OCI-LY1 (cell line): ENCODE data around the gene ZNF605.

Experiments used
- H2AFZ ChIP-seq: fragments of 200-600 bp; sonication (generic), shearing (Covaris generic); 2 replicates; pipeline ENCODE4 v1.6.0; 2014; ENCODE audit warnings: antibody characterized with exemption, mild to moderate bottlenecking, low read length
- H3F3A ChIP-seq: fragments of 200-600 bp; sonication (generic), shearing (Covaris generic); 2 replicates; pipeline ENCODE4 v1.6.0; 2014; ENCODE audit warnings: mild to moderate bottlenecking, antibody characterized with exemption, low read length, moderate library complexity; ENCODE audit not compliant: insufficient read depth
- H3K27ac ChIP-seq: fragments of 200-600 bp; sonication (generic); 2 replicates; pipeline ENCODE4 v1.5.1; 2014; ENCODE audit warnings: low read length, mixed run types, mild to moderate bottlenecking, low read depth; ENCODE audit not compliant: poor library complexity, severe bottlenecking
- H3K27me3 ChIP-seq: fragments of 200-600 bp; sonication (generic); 2 replicates; pipeline ENCODE4 v1.6.0; 2014; ENCODE audit warnings: antibody characterized with exemption, mild to moderate bottlenecking, low read length, moderate library complexity; ENCODE audit not compliant: insufficient read depth
- H3K36me3 ChIP-seq: fragments of 200-600 bp; sonication (generic); 2 replicates; pipeline ENCODE4 v1.6.1; 2014; ENCODE audit warnings: mild to moderate bottlenecking, antibody characterized with exemption, low read length, moderate library complexity, mixed read lengths; ENCODE audit not compliant: insufficient read depth
- H3K4me1 ChIP-seq: fragments of 200-600 bp; sonication (generic); 2 replicates; pipeline ENCODE4 v1.5.1; 2014; ENCODE audit warnings: mild to moderate bottlenecking, low read length, moderate library complexity; ENCODE audit not compliant: insufficient read depth, severe bottlenecking
- H3K4me2 ChIP-seq: fragments of 200-600 bp; sonication (generic), shearing (Covaris generic); 2 replicates; pipeline ENCODE4 v1.6.1; 2014; ENCODE audit warnings: low read length
- H3K4me3 ChIP-seq: fragments of 200-600 bp; sonication (generic); 2 replicates; pipeline ENCODE4 v1.5.1; 2014; ENCODE audit warnings: low read length, low read depth, mild to moderate bottlenecking, mixed read lengths; ENCODE audit not compliant: poor library complexity, severe bottlenecking
- H3K79me2 ChIP-seq: fragments of 200-600 bp; shearing (Covaris generic); 2 replicates; pipeline ENCODE4 v1.6.1; 2016; ENCODE audit warnings: mixed run types, low read length, mixed read lengths; ENCODE audit not compliant: insufficient read depth
- H3K9ac ChIP-seq: fragments of 200-600 bp; sonication (generic), shearing (Covaris generic); 2 replicates; pipeline ENCODE4 v1.6.1; 2014; ENCODE audit warnings: mild to moderate bottlenecking, low read length, mixed read lengths
- H3K9me2 ChIP-seq: fragments of 200-600 bp; sonication (generic), shearing (Covaris generic); 2 replicates; pipeline ENCODE4 v1.6.1; 2014; ENCODE audit warnings: low read depth, mild to moderate bottlenecking, low read length, mixed read lengths
- H3K9me3 ChIP-seq: fragments of 200-600 bp; shearing (Covaris generic); 2 replicates; pipeline ENCODE4 v1.6.1; 2014; ENCODE audit warnings: low read length, mixed read lengths
- H4K20me1 ChIP-seq: fragments of 200-600 bp; sonication (generic), shearing (Covaris generic); 2 replicates; pipeline ENCODE4 v1.6.0; 2016; ENCODE audit warnings: mild to moderate bottlenecking, low read length; ENCODE audit not compliant: insufficient read depth
- CTCF ChIP-seq: fragments of 200-600 bp; sonication (generic), shearing (Covaris generic); IDR thresholded peaks from 2 replicates; pipeline ENCODE4 v1.5.1; 2017; ENCODE audit warnings: mild to moderate bottlenecking, antibody characterized with exemption, low read length, moderate library complexity, mixed read lengths
- EZH2 ChIP-seq: fragments of 200-600 bp; sonication (generic), shearing (Covaris generic); IDR thresholded peaks from 2 replicates; pipeline ENCODE4 v1.8.0; 2017; ENCODE audit warnings: borderline replicate concordance, mixed run types, mild to moderate bottlenecking, antibody characterized with exemption, low read length, moderate library complexity, mixed read lengths

The ZNF605 gene

GRCh38 chr12:132954471-132955048 lies 1.5 kb downstream of the ZNF605 start:
- H3K9ac ChIP-seq = no peak overlapping the region
- H3K27ac ChIP-seq = no peak overlapping the region
- H3K9me2 ChIP-seq = no peaks in the 10 kb centered on the region
- H3K4me2 ChIP-seq = peak overlapping the region; percentile 78; the same call in 1 of the 2 replicates
- H3K27me3 ChIP-seq = no peaks in the 10 kb centered on the region
- H3K4me1 ChIP-seq = peaks cover 15% of the 10 kb centered on the region
- no peak overlapping the region for H2AFZ ChIP-seq
- H3K79me2 ChIP-seq = no peaks in the 10 kb centered on the region
- H4K20me1 ChIP-seq = no peaks in the 10 kb centered on the region
- H3K4me3 ChIP-seq = peak overlapping the region; percentile 96
- H3F3A ChIP-seq = no peaks in the 10 kb centered on the region
- TF ChIP-seq EZH2 (no peak), CTCF (no peak)
- H3K9me3 ChIP-seq = peaks cover 33% of the 10 kb centered on the region
- peaks cover 8% of the 10 kb centered on the region for H3K36me3 ChIP-seq

- H3K4me2 ChIP-seq = no peak overlapping the region
- no peak overlapping the region for H2AFZ ChIP-seq
- no peak overlapping the region for H3K9ac ChIP-seq
- peaks cover 15% of the 10 kb centered on the region for H3K4me1 ChIP-seq
- peaks cover 35% of the 10 kb centered on the region for H3K9me3 ChIP-seq
- H3K36me3 ChIP-seq = peaks cover 15% of the 10 kb centered on the region
- no peaks in the 10 kb centered on the region for H4K20me1 ChIP-seq
- H3F3A ChIP-seq = no peaks in the 10 kb centered on the region
- H3K79me2 ChIP-seq = no peaks in the 10 kb centered on the region
- TF ChIP-seq CTCF (no peak), EZH2 (no peak)
- H3K9me2 ChIP-seq = no peaks in the 10 kb centered on the region
- no peak overlapping the region for H3K4me3 ChIP-seq
- no peak overlapping the region for H3K27ac ChIP-seq
- H3K27me3 ChIP-seq = no peaks in the 10 kb centered on the region
Measured at GRCh38 chr12:132953771-132954170, 2.3 kb downstream of the ZNF605 start.

GRCh38 chr12:132953163-132953425 lies 3.0 kb downstream of the ZNF605 start:
- H3K4me3 ChIP-seq = no peak overlapping the region
- H3K36me3 ChIP-seq = peaks cover 22% of the 10 kb centered on the region
- no peaks in the 10 kb centered on the region for H3K9me2 ChIP-seq
- peaks cover 15% of the 10 kb centered on the region for H3K4me1 ChIP-seq
- H3K79me2 ChIP-seq = no peaks in the 10 kb centered on the region
- H3F3A ChIP-seq = no peaks in the 10 kb centered on the region
- H3K27ac ChIP-seq = no peak overlapping the region
- no peaks in the 10 kb centered on the region for H3K27me3 ChIP-seq
- H4K20me1 ChIP-seq = no peaks in the 10 kb centered on the region
- no peak overlapping the region for H2AFZ ChIP-seq
- no peak overlapping the region for H3K9ac ChIP-seq
- peaks cover 41% of the 10 kb centered on the region for H3K9me3 ChIP-seq
- H3K4me2 ChIP-seq = no peak overlapping the region
- TF ChIP-seq EZH2 (no peak), CTCF (no peak)
